ENCODE data around the gene CRYGN. TPM values are rescaled to one million over a fixed set of nuclear protein-coding genes. Genes with fewer than 3 reads are reported as not detected.

Gene CRYGN
- total RNA-seq, 2 donors from 2014 or later = 0.35 TPM; not detected in 1

DNA sequence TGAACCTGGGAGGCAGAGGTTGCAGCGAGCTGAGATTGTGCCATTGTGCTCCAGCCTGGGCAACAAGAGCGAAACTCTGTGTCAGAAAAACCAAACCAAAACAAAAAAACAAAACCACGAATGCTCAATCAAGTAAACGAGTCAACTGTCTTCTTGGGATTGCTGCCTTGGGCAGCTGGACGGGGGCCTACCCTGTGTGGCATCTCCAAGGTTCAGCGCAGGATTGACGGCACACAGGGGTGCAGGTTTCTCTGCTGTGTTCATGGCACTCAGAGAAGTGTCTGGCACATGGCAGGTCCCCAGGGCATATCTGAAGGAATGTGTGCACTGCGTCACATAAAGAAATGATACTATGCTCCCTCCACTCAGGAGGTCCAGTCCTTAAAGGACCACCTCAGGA lies 25.2 kb upstream of the CRYGN start:
- TF ChIP-seq, protein P1, sequence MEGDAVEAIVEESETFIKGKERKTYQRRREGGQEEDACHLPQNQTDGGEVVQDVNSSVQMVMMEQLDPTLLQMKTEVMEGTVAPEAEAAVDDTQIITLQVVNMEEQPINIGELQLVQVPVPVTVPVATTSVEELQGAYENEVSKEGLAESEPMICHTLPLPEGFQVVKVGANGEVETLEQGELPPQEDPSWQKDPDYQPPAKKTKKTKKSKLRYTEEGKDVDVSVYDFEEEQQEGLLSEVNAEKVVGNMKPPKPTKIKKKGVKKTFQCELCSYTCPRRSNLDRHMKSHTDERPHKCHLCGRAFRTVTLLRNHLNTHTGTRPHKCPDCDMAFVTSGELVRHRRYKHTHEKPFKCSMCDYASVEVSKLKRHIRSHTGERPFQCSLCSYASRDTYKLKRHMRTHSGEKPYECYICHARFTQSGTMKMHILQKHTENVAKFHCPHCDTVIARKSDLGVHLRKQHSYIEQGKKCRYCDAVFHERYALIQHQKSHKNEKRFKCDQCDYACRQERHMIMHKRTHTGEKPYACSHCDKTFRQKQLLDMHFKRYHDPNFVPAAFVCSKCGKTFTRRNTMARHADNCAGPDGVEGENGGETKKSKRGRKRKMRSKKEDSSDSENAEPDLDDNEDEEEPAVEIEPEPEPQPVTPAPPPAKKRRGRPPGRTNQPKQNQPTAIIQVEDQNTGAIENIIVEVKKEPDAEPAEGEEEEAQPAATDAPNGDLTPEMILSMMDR (IDR thresholded peaks at IDR 0.05) = no peak
- Histone ChIP-seq H3K27ac (no peak overlapping the region), H3K27me3 (replicated peaks; ENCODE audit: insufficient read depth) (no peaks in the 10 kb centered on the region), H3K36me3 (peaks cover 46% of the 10 kb centered on the region), H3K9me3 (peaks cover 7% of the 10 kb centered on the region), H3K4me1 (ENCODE audit: control insufficient read depth in 1 of 2, low read depth in 2 of 2) (peaks cover 13 to 14% of the 10 kb centered on the region in 2 donors), H3K4me3 (no peak overlapping the region)
- no peak for ATAC-seq (ENCODE audit: insufficient number of reproducible peaks, low FRiP score, low read depth)
- no peak for DNase-seq (ENCODE audit: low spot score)

DNA sequence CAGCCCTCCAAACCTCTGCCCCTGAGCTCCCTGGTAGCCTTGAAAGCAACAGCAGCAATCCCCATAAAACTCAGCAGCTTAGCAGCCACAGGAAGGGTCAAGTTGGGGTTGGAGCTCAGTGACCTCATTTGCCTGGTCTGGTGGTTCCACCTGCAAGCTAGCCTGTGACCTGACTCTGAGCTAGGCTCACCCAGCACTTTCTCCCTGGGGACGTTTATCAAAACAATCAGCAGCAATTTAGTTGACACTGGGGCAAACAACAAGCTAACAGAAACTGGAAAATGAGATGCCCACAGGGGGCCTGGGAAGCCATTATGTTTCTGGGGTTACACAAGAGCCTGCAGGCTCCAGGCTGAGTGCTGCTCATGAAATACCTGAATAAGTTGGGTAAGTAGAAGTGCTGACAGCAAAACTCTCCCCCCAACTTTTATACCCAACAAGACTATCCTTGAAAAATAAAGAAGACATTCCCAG lies 22.4 kb upstream of the CRYGN start:
- TF ChIP-seq, protein P1 (IDR thresholded peaks at IDR 0.05) = no peak
- no peak for ATAC-seq (ENCODE audit: insufficient number of reproducible peaks, low FRiP score, low read depth)
- H3K27ac ChIP-seq = no peak overlapping the region
- peaks cover 7% of the 10 kb centered on the region for H3K9me3 ChIP-seq
- peaks cover 18 to 24% of the 10 kb centered on the region in 2 donors for H3K4me1 ChIP-seq (ENCODE audit: control insufficient read depth in 1 of 2, low read depth in 2 of 2)
- no peak for DNase-seq (ENCODE audit: low spot score)
- H3K36me3 ChIP-seq = peaks cover 22% of the 10 kb centered on the region
- no peaks in the 10 kb centered on the region for H3K27me3 ChIP-seq (replicated peaks; ENCODE audit: insufficient read depth)
- no peak overlapping the region for H3K4me3 ChIP-seq

DNA sequence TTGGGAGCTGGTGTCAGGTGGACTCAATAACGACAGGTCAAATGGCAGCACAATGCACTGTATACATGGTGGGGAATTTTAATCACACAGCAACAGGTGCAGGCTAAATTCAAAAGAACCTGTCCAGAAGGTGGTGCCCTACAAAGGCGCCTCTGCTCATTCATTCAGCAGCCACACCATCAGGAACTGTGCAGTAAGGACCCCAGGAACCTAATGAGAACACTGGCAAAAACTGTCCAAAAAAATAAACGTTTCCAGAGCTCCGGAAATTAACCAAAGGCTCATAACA lies 21.9 kb upstream of the CRYGN start:
- Histone ChIP-seq H3K36me3 (peaks cover 17% of the 10 kb centered on the region), H3K27ac (no peak overlapping the region), H3K4me3 (no peak overlapping the region), H3K4me1 (ENCODE audit: control insufficient read depth in 1 of 2, low read depth in 2 of 2) (peaks cover 18 to 24% of the 10 kb centered on the region in 2 donors), H3K27me3 (replicated peaks; ENCODE audit: insufficient read depth) (no peaks in the 10 kb centered on the region), H3K9me3 (peaks cover 7% of the 10 kb centered on the region)
- DNase-seq (ENCODE audit: low spot score) (no peak), ATAC-seq (ENCODE audit: insufficient number of reproducible peaks, low FRiP score, low read depth) (no peak)
- TF ChIP-seq, protein P1 (IDR thresholded peaks at IDR 0.05) = no peak

DNA sequence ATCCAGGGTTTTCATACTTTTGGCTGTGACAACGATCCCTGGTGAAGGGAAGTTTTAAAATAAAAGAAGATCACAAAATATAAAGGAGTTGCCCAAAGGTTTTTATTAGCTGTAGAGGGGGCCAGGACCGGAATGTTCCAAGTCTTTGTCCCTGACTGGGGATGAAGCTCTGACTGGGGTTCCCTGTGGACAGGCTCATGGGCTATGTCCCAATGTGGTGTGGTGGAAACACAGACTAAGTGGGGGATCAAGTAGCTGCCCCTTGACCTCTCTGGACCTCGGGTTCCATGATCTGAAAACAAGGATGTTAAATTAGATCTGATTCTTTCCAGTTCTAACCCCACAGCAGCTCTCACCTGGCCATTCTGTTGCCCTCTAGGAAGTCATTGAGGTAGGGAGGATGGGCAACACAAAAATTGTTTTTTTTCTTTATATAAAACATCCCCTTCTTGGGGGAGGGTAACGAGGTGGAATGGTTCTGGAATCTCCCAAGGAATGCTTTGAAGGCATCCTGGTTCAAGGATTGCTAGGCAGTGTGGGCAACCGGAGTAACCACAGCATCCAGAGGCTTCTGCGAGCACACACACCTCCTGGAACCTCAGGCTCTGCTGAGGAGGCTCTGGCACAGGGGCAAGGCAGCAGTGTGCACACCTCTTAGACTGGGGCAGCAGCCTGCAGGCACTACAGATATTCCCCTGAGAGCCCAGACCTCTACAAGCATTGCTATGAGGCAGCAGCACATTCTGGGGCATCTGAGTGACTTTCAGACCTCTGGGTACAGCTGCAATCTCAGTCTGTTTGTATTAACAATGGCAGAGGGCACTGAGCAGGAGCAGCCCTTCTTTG lies 21.4 kb upstream of the CRYGN start:
- DNase-seq (ENCODE audit: low spot score) (no peak), ATAC-seq (ENCODE audit: insufficient number of reproducible peaks, low FRiP score, low read depth) (no peak)
- H3K9me3 ChIP-seq = peaks cover 7% of the 10 kb centered on the region
- no peak overlapping the region for H3K4me3 ChIP-seq
- H3K27ac ChIP-seq = peak overlapping the region; percentile 89 to 90
- TF ChIP-seq, protein P1 (IDR thresholded peaks at IDR 0.05) = no peak
- peaks cover 18 to 24% of the 10 kb centered on the region in 2 donors for H3K4me1 ChIP-seq (ENCODE audit: control insufficient read depth in 1 of 2, low read depth in 2 of 2)
- peaks cover 14% of the 10 kb centered on the region for H3K36me3 ChIP-seq
- no peaks in the 10 kb centered on the region for H3K27me3 ChIP-seq (replicated peaks; ENCODE audit: insufficient read depth)

DNA sequence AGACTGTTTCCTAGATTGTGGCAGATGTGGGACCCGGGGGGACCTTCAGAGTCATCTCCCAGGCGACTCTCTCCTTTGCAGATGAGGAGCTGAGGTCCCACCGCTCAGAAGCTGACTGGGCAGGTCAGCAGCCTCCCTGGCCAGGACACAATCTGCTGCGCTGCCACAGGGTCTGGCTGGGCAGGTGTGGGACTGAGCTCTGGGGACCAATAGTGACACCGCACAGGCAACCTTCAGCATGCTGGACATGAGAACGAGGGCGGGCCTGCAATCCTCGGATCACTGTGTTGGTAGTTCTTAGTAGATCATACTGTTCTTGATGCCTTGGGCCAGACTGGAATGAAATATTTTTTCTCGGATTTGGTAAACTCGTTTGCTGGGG lies 20.5 kb upstream of the CRYGN start:
- peaks cover 18 to 24% of the 10 kb centered on the region in 2 donors for H3K4me1 ChIP-seq (ENCODE audit: control insufficient read depth in 1 of 2, low read depth in 2 of 2)
- H3K9me3 ChIP-seq = peaks cover 7% of the 10 kb centered on the region
- H3K27ac ChIP-seq = peak overlapping the region; percentile 89 to 90
- H3K27me3 ChIP-seq (replicated peaks; ENCODE audit: insufficient read depth) = no peaks in the 10 kb centered on the region
- peak overlapping the region; percentile 66 for H3K4me3 ChIP-seq
- TF ChIP-seq, protein P1 (IDR thresholded peaks at IDR 0.05) = no peak
- no peak for ATAC-seq (ENCODE audit: insufficient number of reproducible peaks, low FRiP score, low read depth)
- DNase-seq (ENCODE audit: low spot score) = no peak
- H3K36me3 ChIP-seq = peaks cover 8% of the 10 kb centered on the region

All from thoracic aorta (tissue), 2 donors.